Mucosa of stomach (tissue), 1 donor: ENCODE measurements around the gene LDLRAD4.
"Not testable (repeated sequence)": the region's sequence is repeated elsewhere in the genome, so short reads cannot be mapped to it uniquely, and the experiment has no call there.

Experiments used
- H3K27me3 ChIP-seq: one replicate; pipeline ENCODE4 v1.7.0; 2013; ENCODE audit warnings: mild to moderate bottlenecking, low read length; ENCODE audit not compliant: control insufficient read depth, insufficient read depth
- H3K36me3 ChIP-seq: one replicate; pipeline ENCODE4 v1.7.0; 2013; ENCODE audit warnings: low read length; ENCODE audit not compliant: control insufficient read depth, insufficient read depth
- H3K4me1 ChIP-seq: one replicate; pipeline ENCODE4 v1.7.0; 2013; ENCODE audit warnings: mild to moderate bottlenecking, low read length; ENCODE audit not compliant: control insufficient read depth, insufficient read depth
- H3K4me3 ChIP-seq: one replicate; pipeline ENCODE4 v1.7.0; 2013; ENCODE audit warnings: low read length
- H3K9ac ChIP-seq: one replicate; pipeline ENCODE4 v1.7.0; 2013; ENCODE audit warnings: mild to moderate bottlenecking, low read length, moderate library complexity
- H3K9me3 ChIP-seq: one replicate; pipeline ENCODE4 v1.7.0; 2013; ENCODE audit warnings: mild to moderate bottlenecking, low read length, moderate library complexity; ENCODE audit not compliant: control insufficient read depth
- donor health status: Pancreatic carcinoma.

Gene LDLRAD4

DNA sequence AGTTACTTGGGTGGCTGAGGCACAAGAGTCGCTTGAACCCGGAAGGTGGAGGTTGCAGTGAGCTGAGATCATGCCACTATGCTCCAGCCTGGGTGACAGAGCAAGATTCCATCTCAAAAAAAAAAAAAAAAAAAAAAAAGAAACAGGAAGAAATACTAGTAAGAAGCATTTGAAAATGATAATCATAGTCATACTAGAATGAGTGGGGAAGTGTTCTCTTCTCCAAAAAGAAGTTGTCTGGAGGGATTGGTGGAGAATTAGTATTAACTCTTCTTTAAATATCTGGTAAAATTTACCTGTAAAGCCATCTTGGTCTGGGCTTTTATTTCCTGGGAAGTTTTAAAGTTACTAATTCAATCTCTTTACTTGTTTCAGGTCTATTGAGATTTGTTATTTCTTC is 376.0 kb downstream of the LDLRAD4 start:
- Histone ChIP-seq H3K27me3 (no peaks in the 10 kb centered on the region), H3K9me3 (peaks cover 9% of the 10 kb centered on the region), H3K4me3 (no peak overlapping the region), H3K4me1 (no peaks in the 10 kb centered on the region), H3K36me3 (no peaks in the 10 kb centered on the region), H3K9ac (no peak overlapping the region)

DNA sequence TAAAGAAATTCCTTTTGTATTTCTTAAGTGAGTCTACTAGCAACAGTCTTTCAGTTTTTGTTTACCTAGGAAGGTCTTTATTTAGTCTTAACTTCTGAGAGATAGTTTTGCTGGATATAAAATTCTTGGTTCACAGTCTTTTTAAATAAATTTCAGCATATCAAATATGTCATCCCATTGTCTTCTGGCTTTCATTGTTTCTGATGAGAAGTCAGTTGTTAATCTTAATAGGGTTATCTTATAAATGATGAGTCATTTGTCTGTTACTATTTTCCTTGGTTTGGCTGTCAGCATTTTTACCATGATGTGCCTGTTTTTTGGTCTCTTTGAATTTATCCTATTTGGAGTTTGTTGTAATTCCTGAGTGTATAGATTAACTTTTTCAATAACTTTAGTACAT is 378.5 kb downstream of the LDLRAD4 start:
- Histone ChIP-seq H3K9ac (no peak overlapping the region), H3K4me3 (no peak overlapping the region), H3K9me3 (peaks cover 9% of the 10 kb centered on the region), H3K27me3 (no peaks in the 10 kb centered on the region), H3K36me3 (no peaks in the 10 kb centered on the region), H3K4me1 (no peaks in the 10 kb centered on the region)

DNA sequence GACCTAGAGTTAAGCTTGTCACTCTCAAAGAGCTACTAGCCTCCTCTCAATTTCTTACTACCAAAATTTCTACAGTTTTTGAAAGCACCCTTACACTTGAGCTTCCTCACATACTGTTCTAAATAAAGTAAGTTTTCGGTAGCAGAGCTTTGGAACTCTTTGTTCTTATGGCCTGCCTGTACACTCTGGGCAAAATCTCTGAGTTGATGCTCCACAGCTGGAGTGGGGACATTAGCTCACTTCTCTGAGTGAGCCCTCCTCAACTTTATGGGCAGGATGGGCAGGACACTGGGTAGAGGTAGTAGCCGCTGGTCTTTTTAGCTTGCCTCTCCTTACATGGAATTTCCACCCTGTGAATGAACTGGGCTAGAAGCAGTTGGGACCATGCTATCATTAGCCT is 380.0 kb downstream of the LDLRAD4 start:
- H3K36me3 ChIP-seq, result no peaks in the 10 kb centered on the region
- peaks cover 9% of the 10 kb centered on the region for H3K9me3 ChIP-seq
- no peak overlapping the region for H3K4me3 ChIP-seq

DNA sequence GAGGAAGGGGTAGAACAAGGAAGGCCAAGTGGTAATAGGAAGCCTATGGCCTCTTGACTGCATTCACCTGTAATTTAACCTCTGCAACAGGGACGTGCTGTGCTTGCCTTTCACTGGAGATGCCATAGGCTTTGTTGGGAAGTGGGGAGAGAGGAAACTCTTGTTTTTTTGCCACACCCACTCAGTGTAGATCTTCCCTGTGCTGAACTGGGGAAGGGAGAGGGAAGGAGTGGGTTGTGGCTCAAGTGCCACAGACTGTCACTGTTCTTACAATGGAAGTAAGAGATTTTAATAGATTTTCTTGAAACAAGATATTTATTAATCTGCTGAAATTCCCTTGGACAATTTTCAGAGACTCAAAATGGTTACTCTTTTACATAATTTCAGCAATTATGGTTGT is 380.5 kb downstream of the LDLRAD4 start:
- H3K4me1 ChIP-seq, result no peaks in the 10 kb centered on the region
- no peak overlapping the region for H3K4me3 ChIP-seq
- H3K9ac ChIP-seq, result no peak overlapping the region
- H3K36me3 ChIP-seq, result no peaks in the 10 kb centered on the region
- H3K9me3 ChIP-seq, result peaks cover 9% of the 10 kb centered on the region
- H3K27me3 ChIP-seq, result no peaks in the 10 kb centered on the region

More for the DNA sequence above, 380.0 kb downstream of the LDLRAD4 start:
- Histone ChIP-seq H3K27me3 (no peaks in the 10 kb centered on the region), H3K9ac (no peak overlapping the region), H3K4me1 (no peaks in the 10 kb centered on the region)

DNA sequence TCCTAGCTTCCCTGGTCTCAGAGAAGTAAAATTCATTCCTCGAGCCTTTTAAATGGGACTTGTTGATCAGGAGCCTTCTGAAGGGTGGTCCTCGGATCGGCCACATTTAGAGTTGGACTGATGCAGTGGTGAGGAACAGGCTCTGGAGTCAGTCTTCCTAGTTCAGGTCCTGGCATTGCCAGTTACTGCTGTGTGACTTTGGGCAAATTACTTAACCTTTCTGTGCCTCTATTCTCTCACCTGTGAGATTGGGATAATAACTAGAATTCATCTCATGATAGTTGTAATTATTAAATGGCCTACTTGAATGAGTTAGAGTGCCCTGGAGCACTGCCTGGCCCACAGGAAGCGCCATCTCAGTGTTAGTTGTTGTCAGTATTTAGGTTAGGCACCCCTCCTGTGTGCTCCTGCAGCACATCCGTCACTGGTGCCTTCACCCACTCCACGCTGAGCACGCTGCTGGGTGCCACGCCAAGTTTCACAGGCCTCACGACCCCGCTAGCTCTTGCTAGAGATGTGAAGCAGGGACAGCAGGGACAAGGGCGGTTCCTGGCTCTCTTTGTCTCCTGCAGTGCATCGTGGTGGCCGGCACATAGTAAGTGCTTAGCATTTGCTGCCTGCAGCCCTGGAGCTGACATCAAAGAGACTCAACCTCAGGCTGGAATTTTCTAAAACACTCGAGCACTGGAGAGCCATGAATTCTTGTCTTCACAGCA is 384.9 kb downstream of the LDLRAD4 start:
- Histone ChIP-seq H3K9me3 (no peaks in the 10 kb centered on the region), H3K36me3 (no peaks in the 10 kb centered on the region), H3K9ac (no peak overlapping the region), H3K4me3 (no peak overlapping the region), H3K4me1 (no peaks in the 10 kb centered on the region), H3K27me3 (no peaks in the 10 kb centered on the region)

DNA sequence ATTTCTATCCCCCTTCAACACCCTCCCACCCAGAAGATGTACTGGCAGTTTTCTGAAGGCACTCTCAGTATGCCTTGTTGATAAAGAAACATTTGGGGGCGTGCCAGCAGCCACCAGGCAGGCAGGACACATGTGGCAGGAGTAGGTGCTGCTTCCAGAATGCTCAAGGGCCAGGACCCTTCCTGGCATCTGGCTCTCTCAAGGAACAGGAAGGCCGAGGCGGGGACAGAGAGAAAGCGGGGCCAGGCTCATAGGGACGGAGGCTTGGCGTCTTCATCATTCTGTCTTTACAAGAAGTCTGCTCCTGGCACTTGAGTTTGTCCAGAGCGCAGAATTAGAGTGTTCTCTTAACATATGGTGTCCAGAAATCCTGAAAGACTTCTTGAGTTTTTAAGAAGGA is 386.2 kb downstream of the LDLRAD4 start:
- Histone ChIP-seq H3K27me3 (no peaks in the 10 kb centered on the region), H3K36me3 (no peaks in the 10 kb centered on the region), H3K9ac (no peak overlapping the region), H3K4me3 (no peak overlapping the region), H3K9me3 (no peaks in the 10 kb centered on the region), H3K4me1 (no peaks in the 10 kb centered on the region)

DNA sequence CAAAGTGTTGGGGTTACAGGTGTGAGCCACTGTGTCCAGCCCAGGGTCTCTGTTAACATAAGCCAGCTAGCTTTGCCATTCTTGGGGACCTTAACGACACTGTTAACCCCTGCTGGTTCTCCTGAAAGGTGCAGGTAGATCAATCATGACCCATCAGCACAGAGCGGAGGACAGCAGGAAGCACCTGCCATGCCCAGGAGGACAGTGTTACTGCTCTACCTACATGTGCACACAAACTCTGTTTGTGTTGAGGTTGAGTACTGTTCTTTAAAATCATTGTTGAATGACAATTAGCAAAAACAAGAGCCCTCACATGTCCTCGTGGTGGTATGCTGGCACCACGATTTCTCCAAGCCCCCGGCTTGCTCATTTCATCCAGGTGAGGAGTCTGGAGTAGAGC is 386.9 kb downstream of the LDLRAD4 start:
- H3K36me3 ChIP-seq, result no peaks in the 10 kb centered on the region
- no peak overlapping the region for H3K4me3 ChIP-seq
- H3K27me3 ChIP-seq, result no peaks in the 10 kb centered on the region
- H3K4me1 ChIP-seq, result peaks cover 1% of the 10 kb centered on the region
- no peaks in the 10 kb centered on the region for H3K9me3 ChIP-seq
- H3K9ac ChIP-seq, result no peak overlapping the region

DNA sequence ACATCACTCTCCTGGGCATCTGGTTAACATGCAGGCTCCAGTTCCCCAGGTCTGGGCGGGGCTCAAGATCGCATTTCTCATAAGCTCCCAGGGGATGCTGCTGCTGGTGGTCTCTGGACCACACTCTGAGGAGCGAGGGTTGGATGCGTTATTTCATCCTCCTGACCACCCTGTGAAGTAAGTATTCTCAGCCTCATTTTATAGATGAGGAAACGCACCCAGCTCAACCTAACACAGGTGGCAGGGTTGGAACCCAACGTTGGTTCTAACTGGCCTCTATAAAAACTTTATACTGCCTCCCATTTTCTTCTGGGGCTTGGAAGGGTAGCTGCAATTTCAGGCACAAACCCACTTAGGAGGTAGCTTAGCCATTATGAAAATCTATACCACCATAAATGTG is 387.3 kb downstream of the LDLRAD4 start:
- H3K36me3 ChIP-seq, result no peaks in the 10 kb centered on the region

DNA sequence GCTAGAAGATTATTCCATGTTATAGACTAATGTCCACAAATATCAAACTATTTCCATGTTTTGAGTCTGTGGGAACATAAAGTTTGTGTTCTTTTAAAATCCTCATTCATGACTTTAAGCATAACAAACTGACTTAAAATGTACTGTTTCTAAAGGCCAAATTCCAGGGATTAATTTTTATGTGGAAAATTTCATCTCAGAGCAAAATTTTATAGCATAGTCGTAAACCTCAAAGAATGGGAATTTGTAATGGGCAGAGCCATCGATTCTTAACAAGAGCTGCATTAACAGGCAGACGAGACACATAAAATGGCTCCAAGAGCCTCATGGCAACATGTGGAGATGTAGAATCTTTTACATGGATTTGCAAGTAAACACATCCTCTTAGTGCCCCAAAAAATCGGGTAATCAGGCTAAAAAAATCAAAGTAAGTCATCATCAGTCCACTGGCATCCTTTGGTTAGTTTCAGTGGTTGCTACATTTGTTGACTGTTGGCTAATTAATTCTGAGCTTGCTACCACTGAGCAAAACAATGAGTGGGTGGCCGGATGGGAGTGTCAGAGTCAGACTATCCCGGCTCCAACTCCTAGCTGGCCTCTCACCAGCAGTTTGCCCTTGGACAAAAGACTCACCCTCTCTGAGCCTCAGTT is 388.2 kb downstream of the LDLRAD4 start:
- no peak overlapping the region for H3K4me3 ChIP-seq
- H3K36me3 ChIP-seq, result no peaks in the 10 kb centered on the region
- H3K9me3 ChIP-seq, result no peaks in the 10 kb centered on the region
- H3K4me1 ChIP-seq, result peaks cover 4% of the 10 kb centered on the region
- H3K27me3 ChIP-seq, result peaks cover 6% of the 10 kb centered on the region
- H3K9ac ChIP-seq, result no peak overlapping the region

More for the DNA sequence above, 387.3 kb downstream of the LDLRAD4 start:
- Histone ChIP-seq H3K4me3 (no peak overlapping the region), H3K9ac (no peak overlapping the region), H3K4me1 (peaks cover 4% of the 10 kb centered on the region), H3K9me3 (no peaks in the 10 kb centered on the region), H3K27me3 (no peaks in the 10 kb centered on the region)

DNA sequence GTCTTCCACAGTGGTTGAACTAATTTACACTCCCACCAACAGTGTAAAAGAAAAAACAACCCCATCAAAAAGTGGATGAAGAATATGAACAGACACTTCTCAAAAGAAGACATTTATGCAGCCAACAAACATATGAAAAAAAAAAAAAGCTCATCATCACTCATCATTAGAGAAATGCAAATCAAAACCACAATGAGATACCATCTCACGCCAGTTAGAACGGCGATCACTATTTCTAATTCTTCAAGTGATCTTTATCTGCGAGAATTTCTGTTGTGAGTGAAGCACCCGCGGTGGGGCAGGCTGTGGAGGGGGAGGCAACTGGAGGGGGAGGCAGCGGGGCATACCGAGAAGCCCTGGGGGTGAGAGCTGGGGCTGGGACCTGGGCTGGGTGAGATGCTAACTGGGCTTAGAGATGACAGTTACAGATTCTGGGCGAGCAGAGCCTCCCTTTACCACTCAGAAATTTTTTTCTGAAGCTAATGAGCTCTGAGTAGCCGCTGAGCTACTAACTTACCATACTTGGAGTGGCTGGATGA is 389.5 kb downstream of the LDLRAD4 start:
- not testable (repeated sequence) for H3K4me1 ChIP-seq, H3K9ac ChIP-seq, H3K36me3 ChIP-seq, H3K4me3 ChIP-seq, H3K27me3 ChIP-seq, H3K9me3 ChIP-seq

DNA sequence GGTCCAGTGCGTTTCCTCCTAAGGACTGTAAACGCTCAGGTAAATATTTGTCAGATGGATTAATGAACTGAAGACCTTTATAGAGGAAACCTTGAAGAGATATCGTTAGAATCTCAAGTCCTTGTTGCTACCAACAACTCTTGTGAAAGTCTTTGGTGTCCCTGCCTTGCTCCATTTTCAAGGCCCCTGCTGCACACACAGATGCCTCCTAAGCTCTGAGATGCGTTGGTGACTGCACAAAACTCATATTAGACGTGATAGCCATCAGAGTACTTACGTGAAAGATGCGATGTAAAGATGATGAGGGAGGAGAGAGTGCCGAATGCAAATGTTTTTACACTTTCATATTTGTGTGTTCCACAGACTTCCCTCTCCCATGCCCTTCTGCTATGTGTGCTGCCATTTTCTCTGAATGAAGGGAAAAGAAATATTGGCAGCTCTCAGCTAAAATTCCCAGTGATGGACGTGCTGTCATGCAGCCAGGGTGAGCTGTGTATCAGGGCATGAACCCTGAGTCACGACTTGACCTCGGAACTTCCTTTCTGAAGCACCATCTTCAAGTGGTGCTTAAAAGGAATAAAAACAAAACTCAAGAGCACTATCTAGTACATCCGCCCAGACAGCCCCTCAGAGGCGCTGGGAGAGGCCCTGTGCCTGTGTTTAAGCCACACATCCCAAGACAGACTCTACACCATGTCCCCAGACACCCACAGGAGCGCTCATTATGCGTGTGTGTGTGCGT is 390.4 kb downstream of the LDLRAD4 start:
- Histone ChIP-seq H3K9ac (no peak overlapping the region), H3K27me3 (peaks cover 6% of the 10 kb centered on the region), H3K9me3 (no peaks in the 10 kb centered on the region), H3K4me1 (peaks cover 4% of the 10 kb centered on the region), H3K36me3 (no peaks in the 10 kb centered on the region), H3K4me3 (no peak overlapping the region)

DNA sequence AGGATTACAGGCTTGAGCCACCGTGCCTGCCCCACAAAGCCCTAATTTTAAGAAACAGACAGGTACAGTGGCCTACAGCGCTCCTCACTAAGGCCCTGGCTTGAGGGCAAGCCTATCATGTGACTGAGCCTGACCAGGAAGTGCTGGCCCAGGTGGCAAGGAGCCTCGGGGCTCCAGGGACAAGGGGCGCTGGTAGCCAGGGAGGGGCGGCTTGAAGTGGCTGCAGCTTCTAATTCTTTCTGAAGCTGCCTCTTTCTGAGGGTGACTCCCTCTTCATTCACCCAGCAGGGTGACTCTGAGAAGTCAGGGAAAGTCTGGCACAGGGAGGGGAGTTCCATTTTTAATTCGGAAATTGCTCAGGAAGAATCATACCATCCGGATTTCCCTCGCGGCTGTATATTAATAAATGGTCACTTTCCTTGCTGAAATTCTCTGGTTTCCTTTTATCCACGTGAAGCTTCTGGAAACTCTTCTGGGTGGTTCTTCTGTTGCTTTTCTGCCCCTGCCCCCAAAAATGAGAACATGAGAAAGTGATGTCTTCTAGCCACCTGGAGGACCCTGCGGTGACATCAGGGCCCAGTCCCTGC is 392.1 kb downstream of the LDLRAD4 start:
- no peaks in the 10 kb centered on the region for H3K36me3 ChIP-seq
- no peaks in the 10 kb centered on the region for H3K9me3 ChIP-seq
- H3K4me1 ChIP-seq, result peaks cover 4% of the 10 kb centered on the region
- peaks cover 6% of the 10 kb centered on the region for H3K27me3 ChIP-seq
- H3K4me3 ChIP-seq, result no peak overlapping the region
- peak overlapping the region; percentile 52 for H3K9ac ChIP-seq
